GM15510 (cell line): ENCODE results near the gene TAOK3.

Source experiments
- POLR2A ChIP-seq: IDR thresholded peaks from 3 replicates; pipeline ENCODE4 v1.6.1; 2011; ENCODE audit warnings: borderline replicate concordance; ENCODE audit not compliant: insufficient read length; ENCODE audit errors: extremely low read depth

The TAOK3 gene

GRCh38 chr12:118357257-118358007, 15.3 kb downstream of the TAOK3 start:
- no peak for TF ChIP-seq POLR2A

DNA sequence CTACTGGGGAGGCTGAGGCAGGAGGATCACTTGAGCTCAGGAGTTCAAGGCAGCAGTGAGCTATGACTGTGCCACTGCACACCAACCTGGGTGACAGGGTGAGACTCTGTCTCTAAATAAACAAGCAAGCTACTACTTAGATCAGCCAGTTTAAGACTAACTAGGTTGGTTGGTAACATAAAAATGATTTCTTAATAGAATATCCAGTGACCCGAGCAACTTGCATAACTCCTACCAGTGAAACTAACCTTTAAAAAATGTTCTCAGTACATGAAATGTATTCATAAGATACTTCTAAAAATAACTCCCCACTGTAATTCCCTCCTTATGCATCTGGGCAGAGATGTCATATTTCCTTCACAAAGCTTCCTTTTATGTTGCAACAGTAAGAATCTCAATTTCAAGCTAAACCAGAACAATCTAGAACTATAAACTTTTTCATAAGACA, 15.9 kb downstream of the TAOK3 start:
- TF ChIP-seq POLR2A: no peak

DNA sequence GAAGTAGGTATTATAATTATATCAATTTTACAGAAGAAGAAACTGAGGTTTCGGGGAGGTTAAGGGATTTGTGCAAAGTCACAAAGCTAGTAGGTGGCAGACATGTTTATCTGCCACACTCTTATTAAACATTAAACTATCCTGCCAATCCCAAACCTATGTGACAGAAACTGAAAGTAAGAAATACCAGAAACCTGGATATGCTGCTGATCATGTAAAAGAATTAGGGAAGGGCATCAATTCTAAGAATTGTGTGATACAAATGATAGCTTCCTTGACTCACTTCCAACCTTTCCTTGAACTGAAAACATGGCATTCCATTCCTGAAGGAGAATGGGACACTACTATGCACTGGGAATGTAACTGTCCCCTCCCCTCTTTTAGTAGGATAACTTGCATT, 16.9 kb downstream of the TAOK3 start:
- no peak for TF ChIP-seq POLR2A

DNA sequence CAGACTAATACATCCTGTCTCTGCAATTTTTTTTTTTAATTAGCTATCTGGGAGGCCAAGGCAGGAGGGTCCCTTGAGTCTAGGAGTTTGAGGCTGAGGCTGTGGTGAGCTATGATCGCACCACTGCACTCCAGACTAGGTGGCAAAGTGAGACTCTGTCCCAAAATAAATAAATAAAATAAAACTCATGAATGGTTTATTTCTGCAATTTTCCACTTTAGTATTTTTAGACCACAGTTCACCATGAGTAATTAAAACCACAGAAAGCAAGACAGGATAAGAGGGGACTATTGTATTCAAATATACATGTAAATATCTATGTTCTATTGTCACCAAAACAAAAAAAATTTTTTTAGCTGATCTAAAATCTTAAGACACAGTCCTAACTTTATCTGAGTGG, 17.8 kb downstream of the TAOK3 start:
- no peak for TF ChIP-seq POLR2A

- no peak for TF ChIP-seq POLR2A
Measured at GRCh38 chr12:118353721-118354120, 19.0 kb downstream of the TAOK3 start.

DNA sequence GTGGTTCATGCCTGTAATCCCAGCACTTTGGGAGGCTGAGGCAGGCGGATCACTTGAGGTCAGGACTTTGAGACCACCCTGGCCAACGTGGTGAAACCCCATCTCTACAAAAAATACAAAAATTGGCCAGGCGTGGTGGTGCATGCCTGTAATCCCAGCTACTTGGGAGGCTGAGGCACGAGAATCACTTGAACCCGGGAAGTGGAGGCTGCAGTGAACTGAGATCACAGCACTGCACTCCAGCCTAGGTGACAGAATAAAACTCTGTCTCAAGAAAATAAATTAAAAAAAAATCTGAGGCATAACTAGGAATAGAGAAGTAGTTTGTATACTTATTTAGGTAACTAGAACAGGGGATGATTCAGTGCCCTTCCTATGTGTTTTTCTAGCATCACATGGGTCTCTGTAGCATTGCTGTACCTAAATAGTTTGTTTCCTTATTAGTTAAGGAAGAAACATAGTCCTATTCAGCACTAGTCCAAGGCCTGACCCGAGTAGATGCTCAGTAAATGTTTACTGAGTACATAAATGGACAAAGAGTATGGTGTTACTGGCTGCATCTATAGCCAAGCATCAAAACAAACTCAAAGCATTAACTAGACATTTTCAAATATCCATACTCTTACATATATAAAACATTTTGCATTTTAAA, 21.7 kb downstream of the TAOK3 start:
- TF ChIP-seq POLR2A: no peak

DNA sequence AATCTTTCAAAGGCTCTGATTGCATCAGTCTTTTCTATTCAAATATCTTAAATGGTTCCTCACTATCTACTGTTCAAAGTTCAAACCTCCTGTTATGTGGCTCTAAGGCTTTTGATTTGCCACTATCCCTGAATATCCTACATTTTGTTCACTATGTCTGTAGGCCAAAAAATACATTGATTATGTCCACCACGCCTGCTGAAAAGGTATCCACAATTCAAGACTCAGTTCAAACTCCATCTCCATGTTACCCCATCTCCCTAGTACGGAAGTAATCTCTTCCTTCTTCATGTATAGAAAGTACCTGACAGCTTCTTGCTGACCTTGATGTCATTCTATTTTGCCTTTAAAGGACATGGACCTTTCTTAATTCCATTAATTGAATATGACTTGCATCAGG, 24.8 kb downstream of the TAOK3 start:
- no peak for TF ChIP-seq POLR2A

DNA sequence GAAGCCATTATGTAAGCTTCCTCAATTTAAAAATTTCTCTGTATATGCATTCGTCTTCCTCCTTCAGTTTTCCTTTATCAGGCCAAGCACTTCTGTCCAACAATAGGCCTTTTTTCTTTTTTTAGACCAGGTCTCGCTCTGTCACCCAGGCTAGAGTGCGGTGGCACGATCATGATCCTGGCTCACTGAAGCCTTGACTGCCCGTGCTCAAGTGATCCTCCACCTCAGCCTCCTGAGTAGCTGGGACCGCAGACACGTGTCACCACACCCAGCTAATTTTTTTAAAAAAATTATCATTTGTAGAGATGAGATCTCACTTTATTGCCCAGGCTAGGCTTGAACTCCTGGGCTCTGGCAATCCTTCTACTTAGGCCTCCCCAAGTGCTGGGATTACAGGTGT, 25.8 kb downstream of the TAOK3 start:
- TF ChIP-seq POLR2A: no peak

GRCh38 chr12:118345355-118345754, 27.4 kb downstream of the TAOK3 start:
- no peak for TF ChIP-seq POLR2A

- no peak for TF ChIP-seq POLR2A
Measured at GRCh38 chr12:118344829-118345228, 27.9 kb downstream of the TAOK3 start.

- no peak for TF ChIP-seq POLR2A
Measured at GRCh38 chr12:118342090-118342489, 30.6 kb downstream of the TAOK3 start.

DNA sequence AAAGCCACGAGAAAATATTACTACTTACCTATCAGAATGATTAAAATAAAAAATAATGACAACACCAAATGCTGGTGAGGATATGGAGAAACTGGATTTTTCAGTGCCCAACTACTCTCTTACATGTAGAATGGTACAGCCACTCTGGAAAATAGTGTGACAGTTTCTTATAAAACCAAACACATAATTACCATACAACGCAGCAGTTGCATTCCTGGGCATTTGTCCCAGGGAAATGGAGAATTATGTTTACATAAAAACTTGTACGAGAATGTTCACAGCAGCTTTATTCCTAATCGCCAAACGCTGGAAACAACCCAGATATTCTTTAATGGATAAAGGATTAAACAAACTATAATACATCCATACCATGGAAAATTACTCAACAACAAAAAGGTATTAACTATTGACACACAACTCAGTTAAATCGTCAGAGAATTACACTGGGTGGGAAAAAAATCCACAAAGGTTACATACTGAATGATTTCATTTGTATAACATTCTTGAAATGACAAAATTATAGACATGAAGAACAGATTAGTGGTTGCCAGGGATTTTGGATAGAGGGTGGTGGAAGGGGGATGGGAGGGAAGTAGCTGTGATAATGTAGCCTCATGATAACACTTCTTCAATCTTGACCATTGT, 35.4 kb downstream of the TAOK3 start:
- no peak for TF ChIP-seq POLR2A

- TF ChIP-seq POLR2A: no peak
Measured at GRCh38 chr12:118336123-118336522, 36.6 kb downstream of the TAOK3 start.

DNA sequence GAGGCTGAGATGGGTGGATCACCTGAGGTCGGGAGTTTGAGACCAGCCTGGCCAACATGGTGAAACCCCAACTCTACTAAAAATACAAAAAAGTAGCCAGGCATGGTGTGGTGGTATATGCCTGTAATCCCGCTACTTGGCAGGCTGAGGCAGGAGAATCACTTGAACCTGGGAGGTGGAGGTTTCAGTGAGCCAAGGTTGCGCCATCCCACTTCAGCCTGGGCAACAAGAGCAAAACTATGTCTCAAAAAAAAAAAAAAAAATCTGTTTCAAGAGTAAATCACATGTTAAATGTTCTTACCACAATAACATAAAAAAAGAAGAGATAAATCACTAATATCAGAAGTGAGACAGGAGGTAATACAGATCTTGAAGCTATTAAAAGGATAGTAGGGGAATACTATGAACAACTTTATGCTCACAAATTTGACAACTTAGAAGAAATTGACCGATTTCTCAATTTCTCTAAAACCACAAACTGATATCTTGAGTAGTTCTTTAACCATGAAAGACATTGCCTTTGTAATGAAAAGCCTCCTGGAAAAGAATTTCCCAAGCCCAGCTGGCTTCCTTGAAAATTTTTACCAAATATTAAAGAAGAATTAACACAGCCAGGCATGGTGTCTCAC, 37.7 kb downstream of the TAOK3 start:
- no peak for TF ChIP-seq POLR2A

DNA sequence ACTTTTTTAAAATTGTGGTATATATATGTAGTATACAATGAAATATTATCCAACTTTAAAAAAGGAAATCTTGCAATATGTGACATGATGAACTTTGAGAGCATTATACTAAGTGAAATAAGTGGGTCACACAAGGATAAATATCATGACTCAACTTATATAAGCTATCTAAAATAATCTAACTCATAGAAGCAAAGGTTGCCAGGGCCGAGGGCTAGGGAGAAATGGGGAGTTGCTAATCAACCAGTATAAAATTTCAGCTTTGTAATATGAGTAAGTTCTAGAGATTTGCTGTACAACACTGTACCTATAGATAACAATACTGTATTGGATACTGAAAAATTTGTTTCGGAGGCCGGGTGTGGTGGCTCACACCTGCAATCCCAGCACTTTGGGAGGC, 38.5 kb downstream of the TAOK3 start:
- no peak for TF ChIP-seq POLR2A
